Fibroblast of skin of left biceps (primary cell): Measurements from ENCODE around the gene KLHL8.
"Not testable (repeated sequence)": the region's sequence is repeated elsewhere in the genome, so short reads cannot be mapped to it uniquely, and the experiment has no call there.

Experiments
- DNase-seq, 2 experiments: peaks; one replicate each; pipeline ENCODE4 v3.0.0-alpha.2; 2013; ENCODE audit warnings: low read depth in 2 of 2

Gene KLHL8

DNA sequence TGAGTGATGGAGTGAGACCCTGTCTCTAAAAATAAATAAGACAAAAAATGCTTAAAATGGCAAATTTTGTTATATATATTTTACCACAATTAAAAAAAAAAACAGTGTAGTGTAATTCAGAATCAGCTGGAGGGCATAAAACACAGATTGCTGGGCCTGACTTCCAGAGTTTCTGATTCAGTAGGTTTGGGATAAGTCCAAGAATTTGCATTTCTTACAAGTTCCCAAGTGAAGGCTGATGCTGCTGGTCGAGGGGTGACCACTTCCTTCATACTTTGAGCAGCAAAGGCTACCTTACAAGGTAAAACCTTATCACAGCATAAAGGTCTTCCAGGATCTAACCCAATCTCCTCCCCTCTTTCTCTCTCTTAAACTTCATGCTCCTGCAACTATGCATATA lies 40.7 kb downstream of the KLHL8 start:
- DNase-seq = no peak

DNA sequence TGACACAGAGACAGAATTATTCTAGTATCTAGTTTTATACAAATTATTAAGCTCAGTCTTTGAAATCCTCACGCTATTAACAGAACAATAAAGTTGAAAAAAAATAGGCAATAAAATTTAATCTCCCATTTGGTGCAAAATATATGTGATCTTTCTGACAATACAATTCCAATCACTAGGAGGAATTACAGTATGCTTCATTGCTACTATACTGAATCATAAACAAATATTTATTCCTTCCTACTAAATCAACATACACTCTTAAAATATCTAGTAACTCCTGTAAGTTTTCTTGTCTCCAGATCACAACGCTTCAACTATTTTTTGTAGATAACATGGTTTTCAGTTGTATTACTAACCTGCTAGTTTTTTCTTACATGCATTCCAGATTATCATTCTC lies 45.7 kb downstream of the KLHL8 start:
- DNase-seq = no peak

DNA sequence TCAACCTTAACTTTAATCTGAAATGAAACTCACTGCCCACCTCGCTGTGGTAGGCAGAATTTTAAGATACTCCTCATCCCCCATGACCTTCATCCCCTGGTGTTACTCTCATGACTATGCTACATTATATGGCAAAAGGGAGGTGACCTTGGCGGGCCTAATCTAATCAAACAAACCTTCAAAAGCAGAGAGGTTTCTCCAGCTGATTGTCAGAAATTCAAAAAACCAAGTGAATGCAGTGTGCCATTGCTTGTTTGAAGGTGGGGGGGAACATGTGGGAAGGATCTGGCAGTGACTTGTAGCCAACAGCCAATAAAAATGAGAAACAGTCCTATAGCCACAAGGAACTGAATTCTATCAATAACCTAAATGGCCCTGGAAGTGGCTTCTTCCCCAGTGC lies 48.5 kb downstream of the KLHL8 start:
- no peak for DNase-seq

GRCh38 chr4:87166296-87166854 lies 54.0 kb downstream of the KLHL8 start:
- DNase-seq = no peak

DNA sequence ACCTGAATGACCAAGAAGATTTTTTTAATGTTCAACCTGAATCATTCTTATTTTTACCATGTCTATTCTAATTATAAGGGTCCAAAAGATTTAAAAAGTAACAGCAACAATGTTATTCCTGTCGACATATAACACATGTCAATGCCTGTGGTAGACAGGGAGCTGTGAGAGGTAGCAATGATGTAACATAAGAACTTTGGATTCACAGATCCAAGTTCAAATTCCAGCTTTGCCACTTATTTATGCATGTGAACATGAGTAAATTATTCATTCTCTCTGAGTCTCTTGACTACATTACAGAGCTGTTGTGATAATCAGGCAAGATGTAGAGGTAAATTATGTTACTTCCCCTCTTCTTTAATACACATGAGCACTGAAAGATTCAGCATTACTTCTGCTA lies 54.5 kb downstream of the KLHL8 start:
- DNase-seq = no peak

DNA sequence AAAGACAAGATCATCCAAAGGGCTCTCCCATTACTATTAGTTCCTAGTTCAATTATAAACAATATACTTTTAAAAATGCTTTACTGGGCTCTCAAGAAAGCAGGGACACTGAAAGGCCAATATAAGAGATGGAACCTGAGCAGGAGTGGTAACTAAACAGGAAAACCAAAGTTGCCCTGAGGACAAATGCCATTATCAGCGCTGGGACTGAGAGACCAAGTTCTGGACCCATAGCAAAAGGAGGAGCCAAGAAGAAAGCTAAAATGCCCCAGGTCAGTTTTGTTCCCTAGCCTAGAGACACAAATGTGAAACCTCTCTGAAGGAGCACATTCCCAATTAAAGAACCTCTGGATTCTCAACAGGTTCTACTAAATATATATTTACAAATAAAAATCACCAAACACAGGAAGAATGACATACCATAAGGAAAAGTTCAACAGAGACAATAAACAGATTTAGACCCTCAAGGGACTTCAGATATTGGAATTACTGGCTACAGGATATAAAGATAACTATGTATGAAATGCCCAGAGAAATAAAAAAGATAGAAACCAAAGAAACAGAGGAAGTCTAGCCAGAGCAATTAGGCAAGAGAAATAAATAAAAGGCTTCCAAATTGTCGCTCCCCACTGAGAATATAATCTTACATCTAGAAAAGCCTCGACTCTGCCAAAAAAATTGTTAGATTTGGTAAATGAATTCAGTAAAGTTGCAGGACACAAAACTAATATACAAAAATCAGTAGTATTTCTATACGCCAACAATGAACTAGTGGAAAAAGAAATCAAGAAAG lies 67.1 kb downstream of the KLHL8 start:
- no peak for DNase-seq

- no peak for DNase-seq
Observed at GRCh38 chr4:87152310-87153041, 67.9 kb downstream of the KLHL8 start.

- no peak for DNase-seq
Observed at GRCh38 chr4:87151730-87152129, 68.7 kb downstream of the KLHL8 start.

DNA sequence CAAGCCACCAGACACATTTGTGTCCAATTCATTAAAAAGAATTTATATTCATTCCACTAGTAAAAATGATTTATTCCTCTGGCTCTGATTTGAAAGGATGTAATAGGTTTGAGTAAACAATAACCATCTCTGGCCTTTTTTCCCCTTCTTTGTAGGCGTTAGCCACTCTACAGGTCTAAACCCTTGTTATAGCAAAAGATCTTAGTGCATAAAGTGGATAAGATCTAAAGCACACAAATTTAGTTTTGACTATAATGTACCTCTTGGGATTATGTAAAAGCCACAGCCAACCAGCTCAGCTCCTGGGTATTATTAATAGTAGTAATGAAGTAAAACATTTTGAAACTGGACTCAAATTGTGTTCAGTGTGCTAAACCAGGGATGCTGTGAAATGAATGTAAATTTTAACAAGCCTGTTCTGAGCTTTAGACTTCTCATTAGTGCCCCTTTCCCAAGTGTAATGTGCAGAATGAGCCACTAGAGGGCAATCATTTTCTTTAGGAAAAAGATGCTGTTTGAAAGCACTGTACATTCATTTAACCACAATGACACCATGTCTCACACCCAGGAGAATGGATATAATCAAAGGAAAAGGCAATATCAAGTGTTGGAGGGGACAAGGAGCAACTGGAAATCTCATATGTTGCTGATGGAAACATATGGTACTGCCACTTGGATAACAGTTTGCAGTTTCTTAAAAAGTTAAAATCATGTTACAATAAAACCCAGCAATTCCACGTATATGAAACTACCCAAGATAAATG lies 69.7 kb downstream of the KLHL8 start:
- peak; percentile 50 to 55 for DNase-seq

DNA sequence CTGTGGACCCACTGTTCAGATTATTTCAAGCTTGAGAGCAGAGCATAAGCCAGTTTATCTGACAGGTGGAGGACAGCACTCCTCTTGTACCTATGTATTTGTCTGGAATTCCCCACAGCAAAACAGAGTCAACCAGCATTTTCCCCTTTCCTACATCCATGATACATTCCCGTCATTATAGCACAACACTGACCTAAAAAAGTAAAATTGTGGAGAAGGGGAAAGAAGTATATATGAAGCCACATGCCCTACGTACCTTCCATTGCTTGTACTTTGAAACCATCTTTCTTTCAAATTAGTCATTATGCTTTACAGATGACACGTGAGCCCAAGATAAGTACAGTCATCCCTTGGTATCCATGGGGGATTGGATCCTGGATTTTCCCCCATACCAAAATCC lies 73.3 kb downstream of the KLHL8 start:
- DNase-seq = no peak

DNA sequence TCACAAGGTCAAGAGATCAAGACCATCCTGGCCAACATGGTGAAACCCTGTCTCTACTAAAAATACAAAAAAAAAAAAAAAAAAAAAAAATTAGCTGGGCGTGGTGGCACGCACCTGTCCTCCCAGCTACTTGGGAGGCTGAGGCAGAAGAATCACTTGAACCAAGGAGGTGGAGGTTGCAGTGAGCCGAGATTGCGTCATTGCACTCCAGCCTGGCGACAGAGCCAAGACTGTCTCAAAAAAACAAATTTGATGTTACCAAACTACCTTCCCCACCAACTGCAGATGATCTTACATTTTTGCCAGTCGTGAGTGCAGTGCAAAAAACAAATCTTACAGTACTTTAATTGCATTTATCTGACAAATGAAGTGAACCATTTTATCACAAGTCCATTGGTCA lies 74.5 kb downstream of the KLHL8 start:
- DNase-seq = not testable (repeated sequence)

- DNase-seq = no peak
Observed at GRCh38 chr4:87144356-87144755, 76.1 kb downstream of the KLHL8 start.

GRCh38 chr4:87141428-87141827 lies 79.0 kb downstream of the KLHL8 start:
- no peak for DNase-seq

DNA sequence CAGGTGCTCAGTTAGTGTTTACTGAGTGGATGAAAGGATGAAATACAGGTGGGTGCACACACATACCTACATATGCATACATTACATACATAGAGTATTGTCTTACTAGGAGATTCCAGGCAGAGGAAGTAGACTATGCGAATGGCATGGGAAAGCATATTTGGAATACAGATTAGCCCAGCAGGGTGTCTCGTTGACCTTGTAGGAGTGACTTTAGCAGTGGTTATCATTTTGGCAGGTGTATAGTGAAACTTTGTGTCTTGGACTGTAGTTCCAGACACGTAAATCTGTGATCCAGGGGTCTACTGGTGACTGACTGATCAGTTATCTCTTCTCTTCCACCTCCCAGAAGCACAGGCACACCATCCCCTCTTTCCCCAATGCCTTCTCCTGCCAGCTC lies 86.3 kb downstream of the KLHL8 start:
- DNase-seq = no peak

DNA sequence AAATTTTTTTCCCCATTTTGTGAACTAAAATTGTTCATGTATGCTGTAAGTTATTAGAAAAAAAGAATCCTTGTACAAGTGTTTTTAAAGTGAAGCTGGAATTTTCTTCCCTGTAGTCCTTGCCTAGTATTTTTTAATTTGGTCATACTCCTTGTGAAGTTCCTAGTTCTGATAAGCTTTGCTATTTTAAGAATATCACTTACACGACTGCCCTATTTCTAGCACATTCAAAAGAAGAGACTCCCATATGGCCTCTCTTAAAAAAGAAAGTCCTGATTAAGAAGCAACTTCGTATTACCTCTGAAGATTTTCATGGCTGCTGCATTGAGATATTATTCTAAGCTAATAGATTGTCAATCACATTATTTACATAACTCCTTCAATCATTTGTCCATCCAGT lies 87.2 kb downstream of the KLHL8 start:
- no peak for DNase-seq

- DNase-seq = no peak
Observed at GRCh38 chr4:87132035-87132434, 88.4 kb downstream of the KLHL8 start.

DNA sequence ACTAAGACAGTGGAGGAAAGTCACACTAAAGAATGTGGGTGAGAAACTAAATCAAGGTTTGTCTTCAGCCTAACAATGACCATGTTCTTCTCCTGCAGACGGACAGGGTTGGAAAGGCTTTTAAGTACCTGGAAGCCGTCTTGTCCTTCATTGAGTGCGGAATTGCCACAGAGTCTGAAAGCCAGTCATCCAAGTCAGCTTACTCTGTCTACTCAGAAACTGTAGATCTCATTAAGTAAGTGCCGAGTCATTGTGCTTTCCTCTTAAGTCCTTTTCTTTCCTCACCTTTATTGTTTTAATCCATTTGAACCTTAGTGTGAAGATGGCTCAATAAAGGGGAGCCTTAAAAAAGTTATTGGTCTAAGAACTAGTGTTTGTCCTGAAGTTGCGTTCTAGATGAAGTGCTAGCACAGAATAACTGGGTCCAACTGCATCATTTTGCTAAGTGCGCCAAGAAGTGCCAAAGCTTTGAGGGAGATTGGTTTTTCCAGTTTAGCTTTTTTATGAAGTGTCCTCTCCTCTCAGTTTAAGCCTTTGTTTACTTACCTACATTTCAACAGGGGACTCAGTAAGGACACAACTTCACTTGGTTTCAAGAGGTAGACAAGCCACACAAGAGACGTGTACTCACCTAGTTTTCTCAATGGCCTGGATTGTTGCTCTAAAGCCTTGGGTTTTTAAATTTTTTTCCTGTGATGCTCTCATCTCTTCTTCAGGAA lies 89.3 kb downstream of the KLHL8 start:
- no peak for DNase-seq

DNA sequence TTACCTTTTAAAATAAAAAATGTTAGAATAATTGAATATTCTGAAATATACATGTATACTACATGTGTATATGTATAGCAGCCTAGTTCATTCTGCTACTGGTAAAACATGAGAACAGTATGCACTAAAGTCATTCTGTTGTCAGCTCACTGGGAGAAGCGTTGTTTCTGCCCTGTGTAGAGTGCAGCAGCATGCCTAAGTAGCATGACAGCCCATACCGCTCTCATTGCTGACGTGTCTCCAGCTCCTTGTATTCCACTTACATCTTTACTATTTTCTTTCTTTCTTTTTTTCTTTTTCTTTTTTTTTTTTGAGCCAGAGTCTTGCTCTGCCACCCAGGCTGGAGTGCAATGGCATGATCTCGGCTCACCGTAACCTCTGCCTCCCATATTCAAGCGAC lies 90.7 kb downstream of the KLHL8 start:
- no peak for DNase-seq

DNA sequence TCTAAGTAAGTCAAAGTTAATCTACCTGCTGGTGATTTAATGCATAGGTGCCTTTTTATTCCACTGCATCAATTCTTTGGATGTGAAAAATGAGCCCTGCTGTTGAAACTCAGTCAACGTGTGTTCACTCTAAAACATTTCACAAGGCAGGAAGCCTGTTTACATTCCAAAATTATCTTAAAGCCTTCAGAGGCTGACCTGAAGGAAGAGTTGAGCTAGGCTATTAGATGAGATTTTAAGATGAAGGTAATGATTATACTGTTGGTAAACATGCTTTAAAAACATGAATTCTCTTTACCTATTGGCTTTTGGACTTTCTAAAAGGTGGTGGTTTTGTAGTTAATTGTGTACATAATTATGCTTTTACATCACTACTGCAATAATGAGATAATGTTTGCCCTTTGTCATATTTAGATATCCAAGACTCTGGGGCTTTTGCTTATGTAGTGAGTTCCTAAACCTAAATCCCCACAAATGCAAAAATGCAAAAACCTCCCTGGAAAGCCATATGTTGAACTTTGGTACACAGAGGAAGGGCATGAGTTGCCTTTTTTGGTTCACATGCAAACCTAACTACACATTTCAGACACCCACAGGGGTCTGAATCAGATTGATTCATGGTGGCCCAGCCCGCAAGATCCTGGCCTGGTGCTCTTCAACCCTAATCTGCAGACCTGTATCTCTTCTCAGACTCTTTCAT lies 92.3 kb downstream of the KLHL8 start:
- DNase-seq = no peak

- DNase-seq = no peak
Observed at GRCh38 chr4:87126056-87126455, 94.4 kb downstream of the KLHL8 start.

DNA sequence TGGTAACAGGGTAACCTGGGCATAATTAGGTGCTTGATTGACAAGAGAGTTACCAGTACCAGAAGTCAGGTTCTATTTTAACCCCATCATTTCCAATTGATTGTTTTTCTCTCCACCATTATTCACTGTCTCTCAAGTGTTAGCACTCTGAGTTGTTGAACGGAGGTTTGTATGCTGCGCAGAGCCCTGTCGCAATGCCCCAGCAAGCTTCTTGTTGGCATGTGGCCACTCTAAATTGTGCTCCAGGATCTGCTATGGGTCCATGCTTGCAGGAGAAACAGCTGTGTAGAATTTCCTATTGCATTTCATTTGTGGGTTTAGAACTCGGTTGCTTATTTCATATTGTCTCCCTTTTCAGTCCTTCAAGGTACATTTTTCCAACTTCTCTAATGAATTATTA lies 98.2 kb downstream of the KLHL8 start:
- no peak for DNase-seq
